K562 (cell line): ENCODE results near the gene MYCL. TPM values are rescaled to one million over a fixed set of nuclear protein-coding genes. Genes with fewer than 3 reads are reported as not detected.

Experiments used
- OTX1 ChIP-seq: fragments of 450-650 bp; formaldehyde crosslinking; IDR thresholded peaks from 2 replicates; pipeline ENCODE4 v1.4.0; 2022; ENCODE audit warnings: mild to moderate bottlenecking
- RAD21 ChIP-seq, 2 experiments: fragments of 250-450 bp in 1 of 2; fragments of 450-650 bp in 1 of 2; sonication (Bioruptor Pico) in 1 of 2; formaldehyde crosslinking in 1 of 2; IDR thresholded peaks in 1 of 2; conservative IDR thresholded peaks in 1 of 2; 2 replicates each; pipeline versions ENCODE4 v1.4.0 to v1.8.0; 2020 to 2022; ENCODE audit warnings: mild to moderate bottlenecking in 2 of 2, moderate library complexity in 1 of 2
- SUPT5H ChIP-seq: fragments of 450-650 bp; IDR thresholded peaks from 2 replicates; pipeline ENCODE4 v1.6.1; 2016
- TCF7L2 ChIP-seq: fragments of 150-350 bp; IDR thresholded peaks from 2 replicates; pipeline ENCODE4 v1.6.1; 2016; ENCODE audit warnings: low read depth, mild to moderate bottlenecking, low read length, moderate library complexity
- ZBTB43 ChIP-seq: sonication (generic); formaldehyde crosslinking; IDR thresholded peaks from 2 replicates; pipeline ENCODE4 v1.8.0; 2023; ENCODE audit warnings: mild to moderate bottlenecking, missing genetic modification reagents
- ZNF143 ChIP-seq: sonication (generic); formaldehyde crosslinking; IDR thresholded peaks from 2 replicates; pipeline ENCODE4 v1.9.0; 2022; ENCODE audit warnings: mild to moderate bottlenecking, missing genetic modification reagents
- ZNF280B ChIP-seq: fragments of 250-450 bp; sonication (Bioruptor Pico); IDR thresholded peaks from 2 replicates; pipeline ENCODE4 v1.5.1; 2021; ENCODE audit warnings: mild to moderate bottlenecking
- ZNF407 ChIP-seq: fragments of 450-650 bp; IDR thresholded peaks from 2 replicates; pipeline ENCODE4 v1.6.1; 2016; ENCODE audit warnings: low read depth
- polyA plus RNA-seq, 8 experiments: library from polyadenylated mRNA; depleted of rRNA in 4 of 8; stranded (reverse) in 5 of 8; unstranded in 3 of 8; fragments of >200 nt; fragmentation: Nextera tagmentation in 2 of 8; fragmentation: Illumina TruSeq in 1 of 8; extraction: Ambion mirVana in 2 of 8; extraction: Trizol in 1 of 8; gene quantifications; 2 replicates each; pipeline versions ENCODE4 v1.2.1 to v1.2.3, GENCODE V29; 2011 to 2014; ENCODE audit warnings: inconsistent platforms in 1 of 8, missing spikeins in 1 of 8
- total RNA-seq, 7 experiments: library from RNA; depleted of rRNA in 6 of 7; stranded (reverse); fragments of >200 nt in 6 of 7; fragmentation: Illumina TruSeq in 2 of 7; extraction: Trizol in 2 of 7; gene quantifications; 2 replicates each; pipeline versions ENCODE4 v1.2.1 to v1.2.3, GENCODE V29; 2011 to 2021; ENCODE audit warnings: low replicate concordance in 1 of 7

The MYCL gene
- total and polyA plus RNA-seq, 9 of the 15 experiments (the other 6 are each of a cell fraction or from before 2014, with no cell fraction given), result 3.5 to 22.0 (median 12.8) TPM

- 0 out of 2 replicates have a peak, but pooled peaks have one; percentile 45 for TF ChIP-seq ZBTB43 (CRISPR knock-in tag)
- TF ChIP-seq OTX1 (CRISPR knock-in tag), result 0 out of 2 replicates have a peak, but pooled peaks have one; percentile 11
- 0 out of 4 replicates have a peak, but pooled peaks of 1 of the 2 experiments have one; percentile 13 for TF ChIP-seq RAD21 (CRISPR knock-in tag; conservative IDR thresholded peaks at IDR 0.05 in 1 of 2, IDR thresholded peaks at IDR 0.05 in 1 of 2)
- TF ChIP-seq SUPT5H, result peak; percentile 44; the same call in 1 of the 2 replicates
- TF ChIP-seq ZNF143, result peak; percentile 51; the same call in 1 of the 2 replicates
- no peak for TF ChIP-seq ZNF280B
- TF ChIP-seq TCF7L2, result no peak
- TF ChIP-seq ZNF407, result no peak
Observed at GRCh38 chr1:39896909-39897685, 4.6 kb downstream of the MYCL start (continued).
